Measurements from ENCODE around the gene KLHL42. TPM values are rescaled to one million over a fixed set of nuclear protein-coding genes. Genes with fewer than 3 reads are reported as not detected.

KLHL42 gene
- total and polyA plus RNA-seq, 10 of the 15 experiments (the other 5 are each of a cell fraction or from before 2014, with no cell fraction given), result 2.1 to 18.2 (median 13.1) TPM

- no peak for FAIRE-seq
Observed at GRCh38 chr12:27805238-27805637, 25.2 kb downstream of the KLHL42 start.

More at GRCh38 chr12:27805238-27805637, 25.2 kb downstream of the KLHL42 start:
- Histone ChIP-seq H3K36me3 (ENCODE audit: control insufficient read depth in 2 of 2, insufficient read depth in 2 of 2, low read length in 1 of 2) (no peaks in the 10 kb centered on the region; a peak in 1 of 4 replicates), H3K27ac (ENCODE audit: control insufficient read depth, insufficient read depth) (no peak overlapping the region), H2AFZ (ENCODE audit: control insufficient read depth, low read depth, low read length) (no peak overlapping the region), H3K4me2 (ENCODE audit: control insufficient read depth, insufficient read depth) (no peak overlapping the region), H3K27me3 (replicated peaks in 1 of 2; ENCODE audit: control insufficient read depth in 2 of 2, insufficient read depth in 2 of 2, low read length in 1 of 2) (no peaks in the 10 kb centered on the region), H3K4me1 (ENCODE audit: control insufficient read depth, insufficient read depth, low read length) (no peaks in the 10 kb centered on the region), H3K9ac (ENCODE audit: control insufficient read depth, insufficient read depth, low read length) (no peak overlapping the region), H3K9me3 (replicated peaks; ENCODE audit: control insufficient read depth, insufficient read depth, low read length) (no peaks in the 10 kb centered on the region; the same call in 2 of the 3 replicates), H4K20me1 (ENCODE audit: control insufficient read depth, insufficient read depth) (no peaks in the 10 kb centered on the region), H3K79me2 (ENCODE audit: control insufficient read depth, insufficient read depth, low read length) (no peaks in the 10 kb centered on the region), H3K4me3 (no peak overlapping the region)
- WGBS (ENCODE audit: insufficient coverage, insufficient replicate concordance, low lambda C conversion rate, missing lambda C conversion rate), result 29% methylated on average over 1 of the region's 1 CpG
- CTCF ChIA-PET, result interaction anchor here (0.9 to 1.3 kb wide), 3 partner anchors 12 to 17 kb away, joined by 3 to 4 read pairs (median 3); no protein-coding TSS in a partner anchor
- in situ Hi-C loops (cut with MboI), result no loop called here
- RAD21 ChIA-PET (ENCODE audit: unreplicated experiment), result no interaction called here
- TF ChIP-seq NKRF (conservative IDR thresholded peaks at IDR 0.05), result no peak
- no peak for TF ChIP-seq CBX3 (IDR thresholded peaks at IDR 0.05; ENCODE audit: borderline replicate concordance, low read depth)
- TF ChIP-seq NR2F1 (conservative IDR thresholded peaks at IDR 0.05), result no peak
- no peak for TF ChIP-seq DPF2 (IDR thresholded peaks at IDR 0.05)
- TF ChIP-seq USF1 (IDR thresholded peaks at IDR 0.05; ENCODE audit: borderline replicate concordance, extremely low read length, insufficient read depth, low read depth, low read length), result no peak
- TF ChIP-seq MEF2A (IDR thresholded peaks at IDR 0.05; ENCODE audit: insufficient read depth, low read depth, low read length), result no peak
- no peak for TF ChIP-seq CBX5 (IDR thresholded peaks at IDR 0.05; ENCODE audit: low read depth)
- no peak for TF ChIP-seq CUX1 (IDR thresholded peaks at IDR 0.05; ENCODE audit: insufficient replicate concordance, low read depth, low read length)
- SMC1A ChIA-PET (ENCODE audit: uncharacterized antibody, unreplicated experiment), result interaction anchor here (1.2 kb wide), 1 partner anchor 135 kb away, joined by 3 read pairs; no protein-coding TSS in a partner anchor
- POLR2A ChIA-PET, result interaction anchor here (1.2 kb wide), 1 partner anchor 10 kb away, joined by 3 read pairs; no protein-coding TSS in a partner anchor
- no peak for ATAC-seq
- DNase-seq (ENCODE audit: low read depth, low spot score), result no peak
- BruUV-seq (replicated peaks), result no TSS peak
- intact Hi-C loops (cut with micrococcal nuclease; ENCODE audit: unreplicated experiment), result no loop called here
